ENCODE data around the gene PHF21B.

- TF ChIP-seq POLR2AphosphoS5 (IDR thresholded peaks at IDR 0.05) (no peak), EP300 (IDR thresholded peaks at IDR 0.05) (no peak), POLR2A (IDR thresholded peaks at IDR 0.05) (no peak), CTCF (IDR thresholded peaks at IDR 0.05) (no peak)
These were observed 130.5 kb downstream of the PHF21B start for GRCh38 chr22:44879301-44879680.

Data from sigmoid colon (tissue), 4 donors.